ENCODE data around the gene RASAL3.
"Not testable (repeated sequence)": the region's sequence is repeated elsewhere in the genome, so short reads cannot be mapped to it uniquely, and the experiment has no call there.

GRCh38 chr19:15473821-15474220, 9.5 kb upstream of the RASAL3 start:
- TF ChIP-seq CTCF (conservative IDR thresholded peaks at IDR 0.05; ENCODE audit: low read depth, low read length); ELK1 (IDR thresholded peaks at IDR 0.05; ENCODE audit: borderline replicate concordance, low read depth, low read length); MAFK (IDR thresholded peaks at IDR 0.05; ENCODE audit: low read depth, low read length); RAD21 (IDR thresholded peaks at IDR 0.05; ENCODE audit: low read length); POLR2A (IDR thresholded peaks at IDR 0.05; ENCODE audit: low read depth, low read length); USF2 (IDR thresholded peaks at IDR 0.05; ENCODE audit: low read depth, low read length); MXI1 (IDR thresholded peaks at IDR 0.05; ENCODE audit: borderline replicate concordance, low read depth, low read length); CHD1 (IDR thresholded peaks at IDR 0.05; ENCODE audit: low read depth, low read length); FOS (IDR thresholded peaks at IDR 0.05; ENCODE audit: low read depth, low read length); CEBPB (IDR thresholded peaks at IDR 0.05; ENCODE audit: low read depth, low read length); NFE2L2 (IDR thresholded peaks at IDR 0.05; ENCODE audit: low read depth, low read length); RCOR1 (IDR thresholded peaks at IDR 0.05; ENCODE audit: insufficient replicate concordance, low read length); MAZ (IDR thresholded peaks at IDR 0.05; ENCODE audit: borderline replicate concordance, low read depth, low read length): not testable (repeated sequence)
